Neuron (in vitro differentiated cells): ENCODE measurements around the gene ACBD4.

ENCODE experiments used
- H2AFZ ChIP-seq: one replicate; pipeline ENCODE4 v1.6.1; 2013; ENCODE audit warnings: low read depth, mild to moderate bottlenecking, inconsistent platforms, low read length, moderate library complexity
- H3K27me3 ChIP-seq: one replicate; pipeline ENCODE4 v1.6.1; 2013; ENCODE audit warnings: low read length; ENCODE audit not compliant: insufficient read depth
- H3K36me3 ChIP-seq: one replicate; pipeline ENCODE4 v1.6.1; 2013; ENCODE audit warnings: low read length; ENCODE audit not compliant: insufficient read depth
- H3K4me1 ChIP-seq: one replicate; pipeline ENCODE4 v1.6.1; 2013; ENCODE audit warnings: low read length; ENCODE audit not compliant: insufficient read depth
- H3K4me3 ChIP-seq: 2 replicates; pipeline ENCODE4 v1.5.1; 2013; ENCODE audit warnings: mild to moderate bottlenecking, low read length, moderate library complexity
- H3K9me3 ChIP-seq: one replicate; pipeline ENCODE4 v1.6.1; 2013; ENCODE audit warnings: low read length

Gene ACBD4

DNA sequence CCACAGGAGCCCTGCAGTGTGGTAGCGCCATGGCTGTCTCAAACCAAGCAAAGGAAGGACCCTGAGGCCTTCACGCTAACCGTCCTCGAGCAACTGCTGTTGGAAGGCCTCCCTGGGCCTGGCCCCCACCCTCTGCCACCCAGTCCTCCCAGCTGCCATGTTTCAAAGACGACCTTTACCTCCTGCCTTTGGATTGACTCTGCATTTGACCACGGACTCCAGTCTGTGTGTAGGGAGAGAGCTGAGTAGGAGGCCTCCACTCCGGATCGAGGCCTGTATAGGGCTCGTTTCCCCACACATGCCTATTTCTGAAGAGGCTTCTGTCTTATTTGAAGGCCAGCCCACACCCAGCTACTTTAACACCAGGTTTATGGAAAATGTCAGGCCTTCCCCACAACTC is 27.4 kb upstream of the ACBD4 start:
- H3K36me3 ChIP-seq = peaks cover 57% of the 10 kb centered on the region
- no peaks in the 10 kb centered on the region for H3K9me3 ChIP-seq
- H3K27me3 ChIP-seq = no peaks in the 10 kb centered on the region
- no peak overlapping the region for H3K4me3 ChIP-seq
- no peak overlapping the region for H2AFZ ChIP-seq
- peaks cover 6% of the 10 kb centered on the region for H3K4me1 ChIP-seq

DNA sequence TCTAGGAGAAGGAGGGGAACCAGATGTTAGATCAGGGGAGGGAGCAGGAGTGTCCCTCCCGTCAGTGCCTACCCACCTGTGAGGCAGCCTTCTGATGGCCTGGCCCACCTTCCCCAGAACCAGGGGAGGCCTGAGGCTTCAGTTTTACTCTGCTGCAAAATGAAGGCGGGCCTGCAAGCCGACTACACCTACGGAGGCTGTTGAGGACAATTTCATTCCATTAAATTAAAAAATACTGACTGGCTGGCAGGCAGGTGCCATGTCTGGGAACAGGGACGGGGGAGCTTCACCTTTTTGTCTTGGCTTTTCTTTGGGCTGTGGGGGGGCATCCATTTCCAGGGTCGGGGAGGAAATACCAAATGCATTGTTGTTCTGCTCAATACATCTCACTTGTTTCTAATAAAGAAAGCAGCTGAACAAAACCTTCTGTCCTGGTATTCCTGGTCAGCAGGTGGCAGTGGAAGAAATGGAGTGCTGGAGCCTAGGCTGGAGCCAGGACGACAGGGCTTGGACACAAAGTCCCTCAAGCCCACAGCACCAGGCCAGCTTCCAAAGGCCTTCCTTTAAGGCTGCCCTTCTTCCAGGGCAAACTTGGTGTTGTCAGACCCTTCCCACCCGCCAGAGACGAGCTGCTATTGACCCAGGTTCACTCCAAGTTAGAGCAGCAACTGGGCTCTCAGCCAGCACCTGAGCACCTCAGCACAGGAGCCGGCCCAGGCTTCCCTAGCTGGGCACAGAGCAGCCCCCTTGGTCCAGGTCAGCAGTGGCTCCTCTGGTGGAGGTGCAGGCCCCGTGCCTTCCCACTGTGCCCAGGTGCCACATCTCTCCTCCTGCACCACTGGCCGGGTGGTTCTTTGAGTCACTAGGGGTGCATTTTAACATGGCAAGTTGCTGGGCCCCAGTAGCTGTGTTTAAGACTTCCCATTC is 26.6 kb upstream of the ACBD4 start:
- Histone ChIP-seq H2AFZ (no peak overlapping the region), H3K4me3 (no peak overlapping the region), H3K36me3 (peaks cover 49% of the 10 kb centered on the region), H3K9me3 (no peaks in the 10 kb centered on the region), H3K4me1 (peaks cover 6% of the 10 kb centered on the region), H3K27me3 (no peaks in the 10 kb centered on the region)

DNA sequence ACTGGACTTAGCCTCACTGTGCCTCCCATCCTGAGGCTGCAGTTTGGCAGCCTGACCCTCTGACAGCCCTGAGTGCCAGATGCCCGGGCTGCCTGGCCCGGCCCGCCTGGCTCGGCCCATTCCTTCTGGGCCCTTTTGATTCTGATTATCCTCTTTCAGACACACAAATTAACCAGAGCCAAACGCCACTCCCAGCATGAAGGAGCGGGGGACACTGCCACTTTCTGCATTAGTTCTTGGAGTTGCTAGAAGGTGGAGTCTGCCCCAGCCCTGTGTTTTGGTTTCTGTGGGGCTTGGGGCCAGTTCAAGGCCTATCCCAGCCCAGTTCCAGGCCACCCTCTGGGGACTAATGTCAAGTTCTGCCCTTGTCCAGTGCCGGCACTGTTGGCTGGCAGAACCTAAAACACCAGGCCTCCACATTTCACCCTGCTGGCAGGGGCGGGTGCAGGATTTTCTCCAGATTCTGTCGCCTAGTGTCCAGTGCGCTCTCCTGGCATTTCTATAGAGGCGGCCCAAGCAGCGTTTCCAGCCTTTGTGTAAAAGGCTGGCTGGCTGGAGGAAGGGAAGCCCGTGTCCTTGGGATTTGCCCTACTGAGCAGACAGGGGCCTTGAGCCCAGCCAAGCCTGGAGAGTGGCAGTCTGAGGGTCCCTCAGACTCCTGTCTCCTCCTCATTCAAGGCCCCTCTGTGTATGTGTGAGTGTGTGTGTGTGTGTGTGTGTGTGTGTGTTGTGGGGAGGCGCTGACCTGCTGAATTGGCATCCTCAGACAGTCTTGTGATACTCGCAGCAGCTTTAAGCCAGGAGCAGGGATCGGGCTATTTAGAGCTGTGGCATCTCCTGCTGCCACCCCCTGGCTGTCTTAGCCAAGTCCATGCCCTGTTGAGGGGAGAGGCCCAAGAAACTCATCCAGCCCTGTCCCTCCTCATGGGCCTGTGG is 24.5 kb upstream of the ACBD4 start:
- no peaks in the 10 kb centered on the region for H3K27me3 ChIP-seq
- H3K9me3 ChIP-seq = no peaks in the 10 kb centered on the region
- no peak overlapping the region for H3K4me3 ChIP-seq
- H3K4me1 ChIP-seq = peaks cover 6% of the 10 kb centered on the region
- H2AFZ ChIP-seq = no peak overlapping the region
- H3K36me3 ChIP-seq = peaks cover 29% of the 10 kb centered on the region

DNA sequence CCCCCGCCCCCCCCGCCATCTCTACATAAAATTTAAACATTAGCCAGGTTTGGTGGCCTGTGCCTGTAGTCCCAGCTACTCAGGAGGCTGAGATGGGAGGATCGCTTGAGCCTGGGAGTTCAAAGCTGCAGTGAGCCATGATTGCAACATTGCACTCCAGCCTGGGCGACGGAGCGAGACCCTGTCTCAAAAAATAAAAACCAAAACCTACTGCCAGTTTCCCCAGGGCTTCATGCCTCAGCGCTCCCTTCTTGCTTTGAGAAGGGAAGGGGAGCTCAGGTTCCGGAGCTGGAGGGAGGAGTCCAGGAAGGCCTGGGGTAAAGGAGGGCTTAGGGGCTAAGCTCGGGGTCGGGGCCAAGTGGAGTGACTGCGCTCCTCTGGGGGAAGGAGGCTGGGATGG is 23.6 kb upstream of the ACBD4 start:
- peaks cover 4% of the 10 kb centered on the region for H3K4me1 ChIP-seq
- no peak overlapping the region for H3K4me3 ChIP-seq
- no peaks in the 10 kb centered on the region for H3K9me3 ChIP-seq
- H3K27me3 ChIP-seq = no peaks in the 10 kb centered on the region
- H2AFZ ChIP-seq = no peak overlapping the region
- H3K36me3 ChIP-seq = peaks cover 20% of the 10 kb centered on the region

DNA sequence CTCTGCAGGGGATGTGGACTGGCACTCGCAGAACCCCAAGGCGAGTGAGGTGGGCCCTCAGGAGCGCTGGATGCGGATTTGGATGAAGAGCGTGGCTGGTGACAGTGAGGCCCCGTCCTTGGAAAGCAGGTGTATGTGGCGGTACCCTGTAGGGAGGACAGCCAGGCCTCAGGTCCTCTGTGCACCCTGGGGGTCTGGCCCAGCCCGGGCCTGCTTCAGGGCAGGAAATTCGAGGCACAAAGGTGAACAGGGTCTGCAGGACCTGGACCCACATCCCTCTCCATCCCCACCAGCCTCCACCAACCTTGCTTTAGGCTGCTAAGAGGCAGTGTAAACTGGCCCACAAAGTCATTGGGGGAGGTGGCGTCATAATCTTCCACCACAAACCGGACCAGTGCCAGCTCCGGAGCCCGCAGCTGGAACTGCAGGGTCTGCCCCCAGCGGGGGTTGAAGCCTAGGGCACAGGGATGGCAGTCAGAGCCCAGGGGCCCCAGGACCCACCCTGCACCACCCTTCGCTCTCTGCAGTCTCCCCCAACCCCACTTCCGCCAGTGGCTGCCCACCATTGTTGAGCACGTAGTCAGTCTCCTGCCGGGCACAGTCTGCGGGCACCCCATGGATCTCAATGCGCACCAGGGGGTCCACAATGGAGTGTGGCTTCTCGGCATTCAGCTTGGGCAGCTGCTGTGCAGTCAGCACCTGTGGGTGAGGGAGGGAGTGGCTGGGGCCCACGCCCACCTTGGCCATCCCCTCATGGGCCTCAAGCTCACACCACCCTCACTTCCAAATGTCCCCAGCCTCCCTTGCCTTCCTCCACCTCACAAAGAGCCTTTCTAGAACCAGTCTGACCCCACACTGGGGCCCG is 22.7 kb upstream of the ACBD4 start:
- Histone ChIP-seq H3K9me3 (no peaks in the 10 kb centered on the region), H3K36me3 (peaks cover 12% of the 10 kb centered on the region), H3K4me3 (no peak overlapping the region), H2AFZ (no peak overlapping the region), H3K4me1 (no peaks in the 10 kb centered on the region), H3K27me3 (no peaks in the 10 kb centered on the region)

DNA sequence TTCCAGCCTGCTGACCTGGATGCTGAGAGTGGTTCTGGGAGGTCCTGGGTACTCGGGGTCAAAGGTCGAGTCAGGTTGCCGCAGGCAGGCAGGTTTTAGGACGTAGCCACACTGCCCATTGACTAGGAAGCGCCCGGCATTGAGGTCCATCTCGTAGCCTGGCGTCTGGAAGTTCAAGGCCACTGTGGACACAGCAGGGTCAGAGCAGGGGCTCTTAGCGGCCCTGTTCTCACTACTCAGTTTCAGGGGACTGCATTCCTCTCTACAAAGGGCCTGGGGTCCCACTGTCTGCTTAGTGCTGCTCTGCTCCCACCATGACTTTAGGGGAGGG is 22.1 kb upstream of the ACBD4 start:
- Histone ChIP-seq H3K4me3 (no peak overlapping the region), H3K27me3 (no peaks in the 10 kb centered on the region), H3K9me3 (no peaks in the 10 kb centered on the region), H3K4me1 (no peaks in the 10 kb centered on the region), H3K36me3 (peaks cover 6% of the 10 kb centered on the region), H2AFZ (no peak overlapping the region)

DNA sequence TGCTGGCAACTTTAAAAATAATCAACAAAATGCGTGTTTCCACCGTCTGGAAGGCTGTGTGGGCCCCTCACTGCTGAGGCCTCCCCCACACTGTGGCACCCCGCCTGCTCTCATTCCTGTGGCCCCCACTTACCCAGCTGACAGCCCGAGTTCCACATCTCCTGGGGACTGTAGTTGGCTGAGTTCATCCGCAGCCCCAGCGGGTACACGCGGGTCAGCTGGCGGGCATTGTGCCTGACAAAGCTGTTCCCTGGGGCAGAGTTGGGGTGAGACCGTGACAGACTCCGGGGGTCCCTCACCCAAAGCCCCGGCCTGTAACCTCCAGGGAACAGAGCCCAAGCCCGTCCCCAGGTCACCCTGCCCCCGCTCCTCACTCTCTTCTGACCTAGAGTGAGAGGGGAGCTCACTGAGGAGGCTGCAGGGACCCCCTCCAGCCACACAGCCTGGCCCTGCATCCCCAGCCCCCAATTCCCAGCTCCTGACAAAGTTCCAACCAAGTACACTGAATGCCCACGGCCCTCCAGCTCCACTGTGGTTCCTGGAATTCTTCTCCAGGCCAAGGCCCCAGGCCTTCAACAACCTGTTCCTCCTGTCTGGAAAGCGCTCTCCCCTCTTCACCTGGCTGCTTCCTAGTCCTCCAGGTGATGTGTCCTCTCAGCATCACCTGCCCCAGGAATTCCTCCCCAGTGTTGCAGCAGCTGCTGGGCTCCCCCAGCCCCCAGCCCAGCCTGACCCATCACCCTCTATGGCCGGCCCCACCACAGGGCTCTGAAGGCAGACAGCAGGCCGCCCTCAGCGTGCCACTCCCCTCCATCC is 21.2 kb upstream of the ACBD4 start:
- Histone ChIP-seq H3K36me3 (no peaks in the 10 kb centered on the region), H3K9me3 (no peaks in the 10 kb centered on the region), H3K4me3 (no peak overlapping the region), H3K4me1 (no peaks in the 10 kb centered on the region), H2AFZ (no peak overlapping the region), H3K27me3 (no peaks in the 10 kb centered on the region)

DNA sequence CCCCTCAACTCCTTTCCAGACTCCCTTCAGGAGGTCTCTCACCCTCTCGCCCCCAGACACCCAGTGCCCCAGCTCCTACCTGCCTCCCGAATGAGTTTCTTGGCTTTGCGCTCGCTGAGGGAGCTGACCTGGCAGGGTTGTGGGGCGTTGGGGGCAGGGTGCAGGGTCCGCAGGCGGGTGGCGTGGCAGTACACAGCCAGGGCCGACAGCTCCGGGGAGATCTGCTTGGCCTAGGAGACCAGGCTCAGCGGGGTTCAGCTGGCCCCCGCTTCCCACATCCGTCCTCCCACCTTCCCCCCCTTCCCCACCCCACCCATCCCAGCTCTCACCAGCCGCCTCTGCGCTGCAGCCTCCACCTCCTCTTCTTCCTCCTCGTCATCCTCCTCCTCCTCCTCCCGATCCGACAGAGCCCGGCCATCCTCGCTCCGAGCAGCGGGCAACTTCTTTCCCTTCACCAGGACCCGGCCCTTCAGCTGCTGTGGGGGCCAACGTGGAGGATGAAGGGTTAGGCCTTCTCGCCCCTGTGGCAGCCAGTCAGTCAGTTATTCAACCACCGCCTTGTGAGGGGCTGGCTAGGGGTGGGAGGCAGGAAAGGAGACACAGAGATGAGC is 20.4 kb upstream of the ACBD4 start:
- Histone ChIP-seq H3K4me3 (no peak overlapping the region), H3K9me3 (no peaks in the 10 kb centered on the region), H3K27me3 (no peaks in the 10 kb centered on the region), H3K36me3 (no peaks in the 10 kb centered on the region), H2AFZ (no peak overlapping the region), H3K4me1 (no peaks in the 10 kb centered on the region)

DNA sequence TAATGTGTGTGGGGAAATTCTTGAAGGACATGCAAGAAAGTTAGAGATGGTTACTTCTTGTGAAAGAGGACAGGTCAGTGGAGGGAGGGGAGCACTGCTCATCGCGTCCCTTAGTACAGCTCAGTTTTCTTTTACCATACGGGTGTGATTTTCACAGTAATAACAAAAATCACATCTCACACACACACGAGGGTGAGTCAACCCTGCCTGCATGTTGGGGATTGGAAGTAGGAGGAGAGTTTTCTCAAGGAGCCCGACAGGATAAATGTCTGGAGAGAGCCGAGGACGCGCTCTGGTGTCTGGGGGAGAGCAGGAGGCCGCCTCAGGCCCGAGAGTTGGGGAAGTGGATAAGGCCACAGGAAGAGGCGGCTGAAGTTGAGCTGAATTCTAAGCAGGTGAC is 19.6 kb upstream of the ACBD4 start:
- H3K27me3 ChIP-seq = no peaks in the 10 kb centered on the region
- H3K4me1 ChIP-seq = no peaks in the 10 kb centered on the region
- no peak overlapping the region for H3K4me3 ChIP-seq
- H3K36me3 ChIP-seq = no peaks in the 10 kb centered on the region
- H3K9me3 ChIP-seq = no peaks in the 10 kb centered on the region
- no peak overlapping the region for H2AFZ ChIP-seq

DNA sequence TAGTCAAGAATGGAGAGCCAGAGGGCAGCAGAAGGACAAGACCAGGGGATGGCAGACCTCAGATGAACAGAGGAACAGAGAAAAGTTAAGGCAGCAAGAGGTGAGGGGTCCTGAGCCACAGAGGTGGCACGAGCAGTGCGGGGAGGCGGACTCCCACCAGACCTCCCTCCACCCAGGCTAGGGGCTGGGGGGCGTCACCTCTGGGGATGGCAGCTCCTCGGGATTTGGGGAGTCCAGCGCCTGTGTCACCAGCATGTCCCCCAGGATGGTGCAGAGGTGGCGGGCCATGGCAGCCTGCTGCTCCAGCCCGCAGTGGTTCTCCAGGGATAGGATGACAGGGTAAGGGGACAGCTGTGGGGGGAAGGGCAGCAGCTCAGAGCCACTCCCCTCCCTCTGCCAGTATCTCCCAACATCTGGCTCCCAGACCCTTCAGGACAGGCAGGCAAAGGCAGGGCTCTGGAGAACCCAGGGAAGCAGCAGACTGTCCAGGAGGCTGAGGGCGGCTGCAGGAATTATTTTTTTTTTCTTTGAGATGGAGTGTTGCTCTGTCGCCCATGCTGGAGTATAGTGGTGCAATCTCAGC is 19.0 kb upstream of the ACBD4 start:
- H3K4me1 ChIP-seq = no peaks in the 10 kb centered on the region
- no peak overlapping the region for H3K4me3 ChIP-seq
- H3K9me3 ChIP-seq = no peaks in the 10 kb centered on the region
- H3K36me3 ChIP-seq = no peaks in the 10 kb centered on the region
- H3K27me3 ChIP-seq = no peaks in the 10 kb centered on the region
- no peak overlapping the region for H2AFZ ChIP-seq

DNA sequence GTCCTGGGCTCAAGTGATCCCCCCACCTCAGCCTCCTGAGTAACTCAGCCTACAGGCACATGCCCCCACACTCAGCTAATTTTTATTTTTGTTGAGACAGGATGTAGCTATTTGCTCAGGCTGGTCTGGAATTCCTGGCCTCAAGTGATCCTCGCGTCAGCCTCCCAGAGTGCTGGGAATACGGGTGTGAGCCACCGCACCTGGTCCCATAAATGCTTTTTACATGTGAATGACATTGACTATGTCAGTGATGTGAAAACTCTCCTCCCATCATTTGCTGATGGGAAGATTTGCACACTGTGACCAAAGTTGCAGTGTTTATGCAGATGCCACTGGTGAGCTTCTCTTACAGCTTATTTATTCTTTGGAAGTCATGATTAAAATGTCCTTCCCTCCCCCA is 18.2 kb upstream of the ACBD4 start:
- no peak overlapping the region for H2AFZ ChIP-seq
- no peaks in the 10 kb centered on the region for H3K36me3 ChIP-seq
- H3K9me3 ChIP-seq = no peaks in the 10 kb centered on the region
- no peaks in the 10 kb centered on the region for H3K4me1 ChIP-seq
- H3K4me3 ChIP-seq = no peak overlapping the region
- no peaks in the 10 kb centered on the region for H3K27me3 ChIP-seq
